GM21717 (cell line): Measurements from ENCODE around the gene TUFM.
A peak's percentile ranks its signal among the peaks of the same experiment; 100 is the strongest.
"Not testable (repeated sequence)": the region's sequence is repeated elsewhere in the genome, so short reads cannot be mapped to it uniquely, and the experiment has no call there.

Experiments used
- ATAC-seq: cut with Tn5 transposase; IDR thresholded peaks from one replicate; pipeline ENCODE4 v1.9.1; 2021; ENCODE audit warnings: mild to moderate bottlenecking, moderate library complexity; ENCODE audit not compliant: unreplicated experiment

TUFM gene

GRCh38 chr16:28875134-28876018 lies 29.2 kb upstream of the TUFM start:
- ATAC-seq = no peak

- ATAC-seq = no peak
These were observed 28.3 kb upstream of the TUFM start for GRCh38 chr16:28874406-28874805.

DNA sequence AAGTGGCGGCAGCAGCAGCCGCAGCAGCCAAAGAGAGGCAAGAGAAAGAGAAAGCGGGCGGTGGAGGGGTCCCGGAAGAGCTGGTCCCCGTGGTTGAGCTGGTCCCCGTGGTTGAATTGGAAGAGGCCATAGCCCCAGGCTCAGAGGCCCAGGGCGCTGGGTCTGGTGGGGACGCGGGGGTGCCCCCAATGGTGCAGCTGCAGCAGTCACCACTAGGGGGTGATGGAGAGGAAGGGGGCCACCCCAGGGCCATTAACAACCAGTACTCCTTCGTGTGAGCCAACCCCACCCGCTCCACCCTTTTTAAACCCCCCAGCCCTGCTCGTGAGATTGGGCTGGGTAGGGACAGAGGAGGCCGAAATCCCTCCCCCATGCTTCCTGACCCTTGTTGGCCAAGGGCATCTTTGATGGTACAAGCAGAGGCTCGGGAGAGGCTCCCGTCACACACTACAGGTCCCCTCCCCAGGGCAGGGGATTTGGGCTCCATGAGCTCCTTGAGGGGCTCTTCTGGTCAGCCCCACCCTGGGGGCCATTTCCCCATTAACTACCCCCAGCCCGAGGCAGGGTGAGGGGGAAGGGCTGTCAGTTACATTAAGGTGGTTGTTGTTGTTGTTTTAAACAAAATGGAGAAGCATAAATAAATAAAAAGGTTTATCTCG lies 27.5 kb upstream of the TUFM start:
- ATAC-seq = no peak

DNA sequence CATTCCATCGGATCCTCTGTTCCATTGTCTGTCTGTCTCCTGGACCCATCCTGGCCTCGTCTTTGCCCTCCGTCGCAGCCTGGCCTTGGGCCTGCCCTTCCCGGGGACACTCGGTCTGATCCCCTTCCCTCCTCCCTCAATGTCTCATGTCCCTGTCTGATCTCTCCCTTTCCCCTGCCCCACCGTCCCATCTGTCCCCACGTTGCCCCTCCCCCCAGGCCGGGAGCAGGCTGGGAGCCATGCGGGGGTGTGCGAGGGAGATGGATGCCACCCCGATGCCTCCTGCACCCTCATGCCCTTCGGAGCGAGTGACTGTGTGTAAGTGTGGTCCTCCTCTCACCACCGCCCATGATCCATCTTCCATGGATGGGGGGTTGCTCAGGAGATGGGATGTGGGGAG lies 26.8 kb upstream of the TUFM start:
- ATAC-seq = no peak

GRCh38 chr16:28869201-28869600 lies 23.1 kb upstream of the TUFM start:
- ATAC-seq = no peak

DNA sequence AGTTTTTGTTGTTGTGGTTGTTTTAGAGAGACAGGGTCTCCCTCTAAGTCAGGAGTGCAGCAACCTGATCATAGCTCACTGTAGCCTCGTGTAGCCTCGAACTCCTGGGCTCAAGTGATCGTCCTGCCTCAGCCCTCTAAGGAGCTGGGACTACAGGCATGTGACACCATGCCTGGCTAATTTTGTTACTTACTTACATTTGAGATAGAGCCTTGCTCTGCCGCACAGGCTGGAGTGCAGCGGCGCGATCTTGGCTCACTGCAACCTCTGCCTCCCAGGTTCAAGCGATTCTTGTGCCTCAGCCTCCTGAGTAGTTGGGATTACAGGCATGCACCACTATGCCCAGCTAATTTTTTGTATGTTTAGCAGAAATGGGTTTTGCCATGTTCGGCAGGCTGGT lies 21.5 kb upstream of the TUFM start:
- ATAC-seq = not testable (repeated sequence)

- ATAC-seq = no peak
These were observed 21.1 kb upstream of the TUFM start for GRCh38 chr16:28867241-28867640.

DNA sequence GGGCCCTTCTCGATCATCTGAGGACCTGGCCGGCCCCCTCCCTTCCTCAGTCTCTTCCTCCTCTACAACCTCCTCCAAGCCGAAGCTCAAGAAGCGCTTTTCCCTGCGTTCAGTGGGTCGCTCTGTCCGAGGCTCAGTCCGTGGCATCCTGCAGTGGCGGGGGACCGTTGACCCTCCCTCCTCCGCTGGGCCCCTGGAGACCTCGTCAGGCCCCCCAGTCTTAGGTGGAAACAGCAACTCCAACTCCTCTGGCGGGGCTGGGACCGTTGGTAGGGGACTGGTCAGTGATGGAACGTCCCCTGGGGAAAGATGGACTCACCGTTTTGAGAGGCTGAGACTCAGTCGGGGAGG lies 20.3 kb upstream of the TUFM start:
- no peak for ATAC-seq

- no peak for ATAC-seq
These were observed 19.7 kb upstream of the TUFM start for GRCh38 chr16:28865722-28866453.

GRCh38 chr16:28865001-28865688 lies 19.0 kb upstream of the TUFM start:
- ATAC-seq = no peak

DNA sequence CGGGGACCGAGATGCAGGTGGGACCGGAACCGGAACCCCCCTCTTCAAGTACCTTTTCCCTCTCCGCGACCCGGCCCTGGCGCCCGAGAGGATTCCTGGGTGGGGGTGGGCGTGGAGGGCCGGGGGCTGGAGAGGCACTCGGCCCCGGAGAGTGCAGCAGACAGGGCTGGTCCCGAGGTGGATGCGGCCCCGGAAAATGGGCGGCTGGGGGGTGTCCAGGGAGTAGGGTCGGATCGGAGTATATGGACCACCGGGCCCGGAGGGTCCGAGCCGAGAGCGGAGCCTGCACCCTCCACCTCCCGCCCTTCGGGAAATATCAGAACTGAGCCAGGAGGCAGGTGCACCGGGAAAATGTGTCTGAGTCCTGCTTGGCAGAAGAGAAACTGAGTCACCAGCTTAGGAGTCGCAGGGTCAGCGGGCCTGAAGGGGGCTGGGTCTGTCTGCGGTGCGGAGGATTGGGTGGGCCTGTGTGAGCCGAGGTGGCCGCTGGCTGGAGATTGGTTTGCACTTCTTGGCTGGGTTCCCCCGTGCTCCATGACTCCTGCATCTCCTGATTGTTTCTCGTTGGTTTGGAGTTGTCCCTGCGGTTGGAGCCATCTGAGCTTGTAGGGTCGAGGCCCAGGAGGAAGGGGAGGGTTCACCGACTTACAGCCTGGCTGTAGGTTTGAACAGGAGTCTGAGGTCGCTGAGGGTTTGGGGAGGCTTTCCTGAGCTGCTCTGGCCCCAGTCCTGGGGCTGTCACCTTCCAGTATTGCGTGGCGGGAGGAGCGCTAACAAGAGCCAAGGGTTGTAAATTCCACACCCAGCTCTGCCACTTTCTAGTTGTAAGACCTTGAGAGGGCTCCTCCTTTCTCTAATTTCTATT lies 18.0 kb upstream of the TUFM start:
- no peak for ATAC-seq

- ATAC-seq = no peak
These were observed 13.2 kb upstream of the TUFM start for GRCh38 chr16:28859326-28859725.

DNA sequence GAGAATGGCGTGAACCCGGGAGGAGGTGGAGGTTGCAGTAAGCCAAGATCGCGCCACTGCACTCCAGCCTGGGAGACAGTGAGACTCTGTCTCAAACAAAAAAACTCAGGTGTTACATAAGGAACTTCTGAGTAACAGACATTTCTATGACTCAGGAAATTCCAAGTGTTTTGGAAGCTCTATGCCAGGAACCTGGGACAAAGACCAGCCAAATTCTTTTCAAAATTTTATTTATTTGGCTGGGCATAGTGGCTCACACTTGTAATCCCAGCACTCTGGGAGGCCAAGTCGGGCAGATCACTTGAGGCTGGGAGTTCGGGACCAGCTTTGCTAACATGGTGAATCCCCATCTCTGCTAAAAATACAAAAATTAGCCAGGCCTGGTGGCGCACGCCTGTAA lies 12.3 kb upstream of the TUFM start:
- ATAC-seq = no peak

GRCh38 chr16:28846933-28847273 lies 755 bp upstream of the TUFM start:
- peak; percentile 3 for ATAC-seq

- ATAC-seq = peak; percentile 4
These were observed 428 bp downstream of the TUFM start for GRCh38 chr16:28845761-28846079.

DNA sequence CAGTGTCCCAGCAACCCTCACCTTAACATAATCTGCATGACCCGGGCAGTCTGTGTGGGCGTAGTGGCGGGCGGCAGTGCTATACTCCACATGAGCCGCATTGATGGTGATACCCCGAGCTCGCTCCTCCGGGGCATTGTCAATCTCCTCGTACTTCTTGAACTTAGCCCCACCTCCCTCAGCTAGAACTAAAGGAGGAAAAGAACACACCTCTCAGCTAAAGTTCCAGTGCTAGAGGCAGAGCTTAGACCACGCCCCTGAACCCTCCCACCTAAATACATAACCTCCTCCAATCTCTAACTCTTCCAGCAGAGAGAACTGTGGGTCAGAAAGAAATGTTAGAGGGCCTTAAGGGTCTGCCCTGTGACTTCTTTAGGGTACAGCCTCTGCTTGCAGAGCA lies 855 bp downstream of the TUFM start:
- no peak for ATAC-seq

GRCh38 chr16:28844226-28844885 lies 1.8 kb downstream of the TUFM start:
- no peak for ATAC-seq

- no peak for ATAC-seq
These were observed 2.4 kb downstream of the TUFM start for GRCh38 chr16:28843766-28844165.

GRCh38 chr16:28842696-28843095 lies 3.5 kb downstream of the TUFM start:
- no peak for ATAC-seq

DNA sequence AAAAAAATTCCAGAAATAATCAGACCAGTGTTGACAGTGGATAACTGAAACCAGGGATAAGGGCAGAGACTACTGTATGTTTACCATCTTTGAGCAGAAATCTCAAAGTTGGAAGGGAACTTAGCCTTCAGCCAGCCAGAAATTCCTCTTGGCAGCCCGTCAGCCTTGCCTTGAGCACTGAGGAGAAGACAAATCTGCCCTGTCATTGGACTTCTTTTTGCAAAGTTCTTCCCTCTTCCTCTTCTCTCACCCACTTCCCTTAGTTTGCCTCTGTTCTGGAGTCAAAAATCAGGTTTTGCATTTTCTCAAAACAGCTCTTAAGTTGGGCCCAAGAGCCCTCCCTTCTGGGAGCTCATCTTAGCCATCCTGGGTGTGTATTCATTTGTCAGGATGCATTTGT lies 6.2 kb downstream of the TUFM start:
- no peak for ATAC-seq
